NCI-H345 treated with DMSO at 0.1 percent for 48 hours (cell line): ENCODE data around the gene PLCB3.
A peak's percentile ranks its signal among the peaks of the same experiment; 100 is the strongest.

Source experiments
- DNase-seq: peaks from one replicate; lab custom pipeline; 2025; ENCODE audit not compliant: unreplicated experiment; lab: John Stamatoyannopoulos, UW

Gene PLCB3

GRCh38 chr11:64265176-64266160 is 14.1 kb downstream of the PLCB3 start:
- no peak for DNase-seq

- no peak for DNase-seq
Observed at GRCh38 chr11:64266339-64266738, 15.0 kb downstream of the PLCB3 start.

GRCh38 chr11:64267207-64267945 is 16.0 kb downstream of the PLCB3 start:
- peak; percentile 69 for DNase-seq

GRCh38 chr11:64268025-64268892 is 16.9 kb downstream of the PLCB3 start:
- peak; percentile 54 for DNase-seq

GRCh38 chr11:64268893-64269539 is 17.7 kb downstream of the PLCB3 start:
- DNase-seq = no peak

- DNase-seq = peak; percentile 98
Observed at GRCh38 chr11:64269540-64270220, 18.4 kb downstream of the PLCB3 start.

GRCh38 chr11:64275031-64275800 is 23.9 kb downstream of the PLCB3 start:
- DNase-seq = no peak

- no peak for DNase-seq
Observed at GRCh38 chr11:64275841-64276240, 24.5 kb downstream of the PLCB3 start.

GRCh38 chr11:64276653-64277431 is 25.5 kb downstream of the PLCB3 start:
- DNase-seq = no peak

- DNase-seq = no peak
Observed at GRCh38 chr11:64278576-64279190, 27.4 kb downstream of the PLCB3 start.

GRCh38 chr11:64281957-64282770 is 30.8 kb downstream of the PLCB3 start:
- no peak for DNase-seq

GRCh38 chr11:64283092-64283491 is 31.8 kb downstream of the PLCB3 start:
- DNase-seq = no peak

GRCh38 chr11:64284048-64284961 is 33.0 kb downstream of the PLCB3 start, which contains the start of gene BAD:
Gene BAD (minus strand): TSS chr11:64284665. CDS start chr11:64284368, 297 bp downstream.
- peak; percentile 80 for DNase-seq

- peak; percentile 71 for DNase-seq
Observed at GRCh38 chr11:64284962-64285884, 33.9 kb downstream of the PLCB3 start, which contains the start of gene GPR137. Gene GPR137 (plus strand): TSS chr11:64285848. CDS start chr11:64286525, 677 bp downstream.
